MCF 10A (cell line): ENCODE data around the gene LRP10. TPM values are rescaled to one million over a fixed set of nuclear protein-coding genes. Genes with fewer than 3 reads are reported as not detected.
"Not testable (repeated sequence)": the region's sequence is repeated elsewhere in the genome, so short reads cannot be mapped to it uniquely, and the experiment has no call there.

Experiments
- BruUV-seq: library from RNA; stranded (reverse); fragments of 400-500 nt; replicated peaks from 2 replicates; lab custom pipeline; 2021; lab: Mats Ljungman, UMichigan
- CTCF ChIA-PET: fragments of 300-600 bp; sonication (Branson Sonifier 250); formaldehyde crosslinking; extraction: SDS; loops from one replicate; lab custom pipeline; 2021; ENCODE audit warnings: antibody characterized with exemption, inconsistent platforms; lab: Yijun Ruan, JAX
- POLR2A ChIA-PET: fragments of 300-600, 350-650 bp; sonication (Branson Sonifier 250); formaldehyde crosslinking; extraction: SDS; loops from one replicate; lab custom pipeline; 2020; ENCODE audit warnings: antibody characterized with exemption, inconsistent platforms; lab: Yijun Ruan, JAX
- DNase-seq: peaks from one replicate; pipeline ENCODE4 v3.0.0-alpha.2; 2018; ENCODE audit not compliant: unreplicated experiment
- H3K27ac Mint-ChIP-seq: one replicate; pipeline ENCODE4 v1.8.0; 2022; ENCODE audit warnings: mild to moderate bottlenecking, low read depth, mixed read lengths; ENCODE audit not compliant: unreplicated experiment
- H3K27me3 Mint-ChIP-seq: one replicate; pipeline ENCODE4 v1.8.0; 2022; ENCODE audit warnings: mixed read lengths; ENCODE audit not compliant: insufficient read depth, unreplicated experiment
- H3K36me3 Mint-ChIP-seq: one replicate; pipeline ENCODE4 v1.8.0; 2022; ENCODE audit warnings: mild to moderate bottlenecking, moderate library complexity, mixed read lengths; ENCODE audit not compliant: insufficient read depth, unreplicated experiment
- H3K4me1 Mint-ChIP-seq: one replicate; pipeline ENCODE4 v1.8.0; 2022; ENCODE audit warnings: mixed read lengths; ENCODE audit not compliant: insufficient read depth, unreplicated experiment
- H3K4me3 Mint-ChIP-seq: one replicate; pipeline ENCODE4 v1.8.0; 2022; ENCODE audit warnings: mild to moderate bottlenecking, moderate library complexity, mixed read lengths; ENCODE audit not compliant: unreplicated experiment
- H3K9me3 Mint-ChIP-seq: one replicate; pipeline ENCODE4 v1.8.0; 2022; ENCODE audit warnings: mixed read lengths; ENCODE audit not compliant: unreplicated experiment
- CTCF ChIP-seq: fragments of 200-600 bp; IDR thresholded peaks from one replicate; pipeline ENCODE4 v1.8.0; 2022; ENCODE audit warnings: antibody characterized with exemption, mild to moderate bottlenecking; ENCODE audit not compliant: unreplicated experiment
- intact Hi-C: fragments of 100-400 bp; cut with micrococcal nuclease; formaldehyde crosslinking; loops from 2 replicates; pipeline ENCODE4 v1.14.1; 2022
- total RNA-seq: library from RNA; stranded (reverse); gene quantifications from 2 replicates; pipeline ENCODE4 v1.2.3, GENCODE V29; 2022

The LRP10 gene
- total RNA-seq, 1 experiment from 2014 or later, result 71.0 TPM

DNA sequence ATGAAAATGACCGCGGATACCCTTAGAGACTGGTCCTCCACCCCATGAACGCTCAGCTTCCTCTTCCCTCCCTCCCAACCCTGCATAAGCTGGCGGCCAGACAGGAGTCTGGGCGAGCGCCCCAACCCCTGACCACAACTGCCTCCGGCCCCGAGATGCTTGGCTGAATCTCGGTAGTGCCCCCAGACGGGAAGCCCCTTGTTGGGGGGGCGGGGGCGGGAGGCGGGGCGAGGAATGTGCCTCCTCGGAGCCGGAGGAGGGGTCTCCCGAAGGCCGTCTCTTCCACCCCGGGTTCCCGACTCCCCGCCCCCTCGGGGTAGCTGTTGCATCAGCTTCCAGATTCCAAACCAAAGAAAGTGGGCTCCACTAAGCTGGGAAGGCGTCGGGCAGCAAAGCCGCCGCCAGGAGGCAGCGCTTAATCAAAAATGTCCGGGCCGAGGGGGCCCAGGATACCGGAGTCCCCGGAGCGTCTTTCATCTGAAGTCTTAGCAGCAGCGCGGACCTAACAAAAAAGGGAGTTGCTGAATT, 48.9 kb upstream of the LRP10 start:
- Mint-ChIP-seq H3K36me3 (no peaks in the 10 kb centered on the region), H3K27me3 (no peaks in the 10 kb centered on the region), H3K27ac (no peak overlapping the region), H3K4me3 (peak overlapping the region; percentile 29), H3K9me3 (no peaks in the 10 kb centered on the region), H3K4me1 (peaks cover 18% of the 10 kb centered on the region)
- ChIA-PET POLR2A (interaction anchor here (0.8 to 4.9 kb wide), 6 partner anchors 12 to 174 kb away, joined by 4 to 69 read pairs (median 12); partner anchors contain the start of gene OXA1L), CTCF (interaction anchor here (0.5 to 8.2 kb wide), 33 partner anchors 10 to 500 kb away, joined by 3 to 186 read pairs (median 5); partner anchors contain the start of genes HAUS4, MMP14 and MRPL52)
- BruUV-seq, result no TSS peak
- intact Hi-C loops, result loop anchor here (1.0 to 10.0 kb wide), 7 partner anchors 31 to 235 kb away; partner anchors contain the start of genes AJUBA and CDH24
- peak; percentile 85 for DNase-seq
- peak; percentile 86 for TF ChIP-seq CTCF

DNA sequence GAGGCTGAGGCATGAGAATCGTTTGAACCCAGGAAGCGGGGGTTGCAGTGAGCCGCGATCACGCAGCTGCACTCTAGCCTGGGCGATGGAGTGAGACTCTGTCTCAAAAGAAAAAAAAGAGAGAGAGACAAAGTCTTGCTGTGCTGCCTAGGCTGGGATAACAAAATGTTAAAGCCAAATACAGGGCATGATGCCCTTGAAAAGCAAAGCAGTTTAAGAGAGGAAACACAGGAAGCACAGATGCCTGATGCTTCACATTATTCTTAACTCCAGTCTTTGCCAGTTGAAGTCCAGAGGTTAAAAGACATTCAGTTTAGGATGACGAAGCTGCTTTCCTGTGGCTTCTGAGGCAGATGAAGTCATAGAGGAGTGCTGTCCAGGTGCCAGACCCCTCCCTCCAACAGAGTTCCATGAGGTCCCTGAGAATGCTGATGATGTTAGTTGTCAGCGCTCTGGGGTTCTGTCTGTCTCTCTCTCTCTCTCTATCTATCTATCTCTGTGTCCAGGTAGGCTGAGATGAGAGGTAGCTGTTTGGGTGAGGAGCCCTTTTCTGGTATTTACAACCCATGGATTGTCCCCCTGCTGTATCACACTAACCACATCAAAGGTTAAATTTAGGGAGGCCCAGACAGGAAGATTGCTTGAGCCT, 46.7 kb upstream of the LRP10 start:
- H3K27me3 Mint-ChIP-seq, result no peaks in the 10 kb centered on the region
- intact Hi-C loops, result loop anchor here (5.0 to 10.0 kb wide), 3 partner anchors 42 to 232 kb away; partner anchors contain the start of gene CDH24
- CTCF ChIA-PET, result interaction anchor here (0.6 to 8.2 kb wide), 9 partner anchors 10 to 174 kb away, joined by 3 to 186 read pairs (median 5); partner anchors contain the start of genes AJUBA, MMP14 and MRPL52
- TF ChIP-seq CTCF, result no peak
- H3K4me3 Mint-ChIP-seq, result no peak overlapping the region
- H3K36me3 Mint-ChIP-seq, result no peaks in the 10 kb centered on the region
- H3K9me3 Mint-ChIP-seq, result no peaks in the 10 kb centered on the region
- POLR2A ChIA-PET, result interaction anchor here (0.6 to 4.9 kb wide), 15 partner anchors 10 to 488 kb away, joined by 3 to 69 read pairs (median 5); partner anchors contain the start of genes DAD1, LRP10, OXA1L and PRMT5
- H3K4me1 Mint-ChIP-seq, result peaks cover 14% of the 10 kb centered on the region
- peak overlapping the region; percentile 35 for H3K27ac Mint-ChIP-seq
- BruUV-seq, result no TSS peak
- peak; percentile 77 for DNase-seq

DNA sequence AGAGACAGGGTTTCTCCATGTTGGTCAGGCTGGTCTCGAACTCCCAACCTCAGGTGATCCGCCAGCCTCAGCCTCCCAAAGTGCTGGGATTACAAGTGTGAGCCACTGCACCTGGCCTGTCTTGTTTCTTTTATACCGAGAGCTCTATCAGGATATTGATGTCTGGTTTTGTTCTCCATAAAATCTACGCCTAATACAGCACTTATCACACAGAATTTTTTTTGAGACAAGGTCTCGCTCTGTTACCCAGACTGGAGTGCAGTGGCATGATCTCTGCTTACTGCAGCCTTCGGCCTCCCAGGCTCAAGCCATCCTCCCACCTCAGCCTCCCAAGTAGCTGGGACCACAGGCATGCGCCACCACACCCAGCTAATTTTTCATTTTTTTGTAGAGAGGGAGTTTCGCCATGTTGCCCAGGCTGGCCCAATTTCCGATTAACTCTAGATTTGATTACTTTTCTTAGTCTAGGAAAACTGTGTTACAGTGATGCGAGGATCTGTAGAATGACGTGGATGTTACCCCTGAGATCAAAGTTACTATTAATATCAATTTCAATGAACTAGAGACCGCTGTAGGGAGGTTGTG, 42.4 kb upstream of the LRP10 start:
- POLR2A ChIA-PET, result interaction anchor here (0.9 to 5.4 kb wide), 8 partner anchors 10 to 240 kb away, joined by 3 to 67 read pairs (median 4); partner anchors contain the start of genes DAD1, MMP14 and OXA1L
- CTCF ChIA-PET, result interaction anchor here (0.6 to 18.2 kb wide), 5 partner anchors 7 to 82 kb away, joined by 3 to 330 read pairs (median 8); no protein-coding TSS in a partner anchor
- intact Hi-C loops, result loop anchor here (10.0 kb wide), 1 partner anchor 174 kb away; no protein-coding TSS in a partner anchor
- not testable (repeated sequence) for BruUV-seq, H3K4me1 Mint-ChIP-seq, H3K9me3 Mint-ChIP-seq, H3K27me3 Mint-ChIP-seq, DNase-seq
- Mint-ChIP-seq H3K27ac (peak overlapping the region; percentile 76), H3K4me3 (peak overlapping the region; percentile 95), H3K36me3 (peaks cover 19% of the 10 kb centered on the region)

GRCh38 chr14:22829661-22830442, 41.7 kb upstream of the LRP10 start, which contains the start of gene MRPL52:
Gene MRPL52, plus strand, starts transcription at chr14:22829887. Its CDS starts 26 bp downstream, at chr14:22829913.
- no TSS peak for BruUV-seq
- POLR2A ChIA-PET, result interaction anchor here (0.5 to 5.4 kb wide), 18 partner anchors 9 to 1306 kb away, joined by 3 to 67 read pairs (median 3); partner anchors contain the start of genes DAD1, MMP14, OXA1L and PSME1
- intact Hi-C loops, result loop anchor here (10.0 kb wide), 1 partner anchor 175 kb away; no protein-coding TSS in a partner anchor
- no peak for TF ChIP-seq CTCF
- H3K4me1 Mint-ChIP-seq, result peaks cover 9% of the 10 kb centered on the region
- no peaks in the 10 kb centered on the region for H3K27me3 Mint-ChIP-seq
- peak within 1 kb of the TSS; percentile 95 for H3K4me3 Mint-ChIP-seq
- DNase-seq, result peak; percentile 88
- CTCF ChIA-PET, result interaction anchor here (0.6 to 18.2 kb wide), 12 partner anchors 8 to 177 kb away, joined by 3 to 330 read pairs (median 4); partner anchors contain the start of gene OXA1L
- H3K27ac Mint-ChIP-seq, result peak within 1 kb of the TSS; percentile 76
- H3K9me3 Mint-ChIP-seq, result no peaks in the 10 kb centered on the region
- peaks cover 26% of the 10 kb centered on the region for H3K36me3 Mint-ChIP-seq
